ENCODE results near the gene DNAJB4.
"Not testable (repeated sequence)": the region's sequence is repeated elsewhere in the genome, so short reads cannot be mapped to it uniquely, and the experiment has no call there.

The DNAJB4 gene

GRCh38 chr1:77991638-77992037 lies 13.1 kb upstream of the DNAJB4 start:
- DNase-seq = no peak

- no peak for DNase-seq
These were observed 10.5 kb upstream of the DNAJB4 start for GRCh38 chr1:77994117-77994705.

DNA sequence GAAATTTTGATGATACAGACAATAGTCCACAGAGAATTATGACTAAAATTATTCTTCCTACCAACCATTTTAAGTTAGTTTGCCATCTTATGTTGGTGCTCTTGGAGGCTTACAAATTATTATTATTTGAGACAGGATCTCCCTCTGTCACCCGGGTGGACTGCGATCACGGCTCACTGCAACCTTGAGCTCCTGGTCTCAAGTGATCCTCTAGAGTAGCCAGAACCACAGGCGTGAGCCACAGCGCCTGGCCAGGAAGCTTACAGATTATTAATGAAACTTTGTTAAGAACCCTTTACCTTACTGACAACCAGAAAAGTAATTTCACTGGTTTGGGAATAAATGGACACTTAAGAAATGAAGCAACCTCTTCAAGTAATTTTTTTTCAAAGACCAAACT lies 8.0 kb upstream of the DNAJB4 start:
- no peak for DNase-seq

DNA sequence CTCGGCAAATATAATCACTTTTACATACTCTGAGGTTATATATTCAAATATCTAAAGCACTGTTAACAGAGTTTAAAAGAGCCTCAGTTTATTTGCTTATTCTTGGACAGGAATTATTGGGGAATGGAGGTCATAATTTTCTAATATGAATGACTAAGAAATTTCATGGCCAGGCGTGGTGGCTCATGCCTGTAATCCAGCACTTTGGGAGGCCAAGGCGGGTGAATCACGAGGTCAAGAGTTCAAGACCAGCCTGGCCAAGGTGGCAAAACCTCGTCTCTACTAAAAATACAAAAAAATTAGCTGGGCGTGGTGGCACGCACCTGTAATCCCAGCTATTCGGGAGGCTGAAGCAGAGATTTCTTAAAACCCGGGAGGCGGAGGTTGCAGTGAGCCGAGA lies 4.2 kb upstream of the DNAJB4 start:
- not testable (repeated sequence) for DNase-seq

DNA sequence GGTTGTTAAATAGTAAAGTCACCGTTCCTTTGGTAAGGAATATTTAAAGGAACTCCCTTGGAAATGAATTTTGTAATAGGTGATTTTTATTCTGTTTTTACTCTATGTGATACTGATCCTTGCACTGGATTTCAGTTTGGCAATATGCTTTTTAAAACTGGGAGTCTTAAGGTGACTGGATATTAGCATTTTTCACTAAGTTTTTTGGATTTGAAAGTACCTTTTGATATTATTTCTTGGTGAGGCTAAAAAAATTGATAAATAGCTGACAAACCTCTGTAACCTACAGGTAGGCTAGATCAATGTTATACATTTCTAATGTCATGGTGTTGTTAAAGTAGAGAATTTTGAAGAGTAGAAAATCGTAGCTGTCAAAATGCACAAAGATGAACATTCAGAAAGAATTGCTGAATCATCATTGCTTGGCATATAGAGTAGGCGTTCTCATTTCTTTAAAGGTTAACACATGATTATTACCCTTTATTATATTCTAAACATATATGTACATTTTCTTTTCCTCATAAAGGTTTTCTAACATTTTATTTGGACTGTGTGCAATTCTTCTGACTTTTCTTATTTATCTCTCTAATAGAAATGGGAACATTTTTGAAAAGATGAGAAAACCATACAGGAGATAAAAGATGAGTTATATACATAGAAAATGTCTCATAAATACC lies 1.5 kb upstream of the DNAJB4 start:
- DNase-seq = no peak

DNA sequence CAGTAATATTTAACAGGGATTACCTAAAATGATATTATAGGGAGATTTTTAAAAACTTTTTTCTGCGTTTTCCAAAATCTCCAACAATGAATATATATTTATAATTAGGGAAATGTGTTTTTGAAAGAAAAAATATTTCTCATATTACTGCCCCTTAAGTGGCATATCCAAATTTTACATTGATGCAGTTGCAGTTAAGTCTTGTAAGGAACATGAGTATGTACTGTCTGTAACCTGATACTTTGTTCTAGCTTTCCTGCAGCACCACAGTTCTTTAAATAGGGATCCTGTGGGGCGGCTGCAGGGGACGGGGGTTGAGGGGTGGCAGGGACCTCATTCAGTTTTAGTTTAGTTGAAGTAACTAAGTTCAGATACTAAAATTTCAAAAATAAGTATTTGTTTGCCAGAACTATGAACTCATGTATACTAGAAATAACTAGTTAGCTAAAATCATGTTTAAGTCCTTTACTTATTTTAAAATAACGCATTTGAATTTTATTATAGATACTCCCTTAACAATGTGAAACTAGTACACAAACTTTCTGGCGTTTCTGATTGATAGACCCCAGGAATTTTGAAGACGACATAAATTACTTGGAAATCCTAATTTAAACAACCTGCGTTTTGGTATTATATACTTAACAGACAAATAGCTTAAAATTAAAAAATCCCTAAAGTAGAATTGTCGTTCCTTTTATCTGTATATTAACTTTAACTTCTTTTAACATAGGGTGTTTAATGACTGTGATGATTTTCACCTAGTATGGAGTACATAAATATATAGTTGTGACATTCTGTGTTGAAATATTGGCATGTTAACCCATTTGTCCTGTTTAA lies 639 bp upstream of the DNAJB4 start:
- DNase-seq = peak in 3 of 6 experiments; percentile 15 to 72 (median 34)

DNA sequence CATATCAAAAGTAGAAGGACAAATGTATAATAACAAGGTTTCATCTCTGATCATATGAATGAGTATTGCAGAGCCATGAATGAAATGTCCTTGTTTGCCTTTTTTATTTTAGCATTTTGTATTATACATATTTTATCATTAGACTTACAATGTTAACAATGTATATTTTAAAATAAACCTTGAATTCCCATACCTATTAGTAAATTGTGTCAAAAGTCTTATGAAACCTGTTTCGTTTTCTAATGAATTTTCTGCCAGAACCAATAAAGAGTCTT lies 646 bp downstream of the DNAJB4 start:
- DNase-seq = no peak

DNA sequence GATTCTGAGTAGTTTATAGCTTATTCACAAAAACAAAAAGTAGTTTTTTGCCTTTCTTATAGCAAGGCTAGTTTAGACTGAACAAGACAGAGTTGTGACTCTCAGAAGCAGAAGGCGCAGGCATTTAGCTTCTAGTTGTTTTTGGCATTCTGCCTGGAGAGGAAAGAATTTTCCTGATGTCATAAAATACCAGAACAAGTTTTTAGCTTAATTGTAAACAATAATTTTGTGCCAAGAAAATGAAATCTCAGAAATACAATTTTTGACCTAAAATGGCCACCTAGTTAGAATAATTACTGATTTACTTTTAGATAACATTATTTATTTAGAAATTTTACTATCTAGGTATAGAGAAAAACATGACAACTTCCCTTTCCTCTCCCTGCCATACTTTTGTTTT lies 1.0 kb downstream of the DNAJB4 start:
- peak in 2 of 6 experiments; percentile 11 to 31 for DNase-seq

DNA sequence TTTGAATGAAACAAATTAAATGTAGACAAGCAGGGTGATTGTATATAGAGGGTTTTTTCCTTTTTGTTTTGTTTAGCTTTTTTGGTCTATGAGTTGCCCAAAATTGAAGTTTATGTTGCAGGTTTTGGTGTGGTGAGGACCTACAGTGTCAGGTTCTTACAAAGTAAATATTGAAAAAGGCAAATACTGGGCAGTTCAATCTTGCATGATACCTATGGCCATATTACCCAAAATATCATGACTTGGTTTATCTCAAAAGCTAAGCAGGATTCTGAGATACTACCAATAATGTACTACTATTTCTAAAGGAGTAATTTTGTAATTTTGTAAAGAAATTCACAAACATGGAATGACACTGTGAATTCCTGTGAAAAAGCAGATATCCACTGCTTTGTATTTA lies 1.8 kb downstream of the DNAJB4 start:
- DNase-seq = no peak

DNA sequence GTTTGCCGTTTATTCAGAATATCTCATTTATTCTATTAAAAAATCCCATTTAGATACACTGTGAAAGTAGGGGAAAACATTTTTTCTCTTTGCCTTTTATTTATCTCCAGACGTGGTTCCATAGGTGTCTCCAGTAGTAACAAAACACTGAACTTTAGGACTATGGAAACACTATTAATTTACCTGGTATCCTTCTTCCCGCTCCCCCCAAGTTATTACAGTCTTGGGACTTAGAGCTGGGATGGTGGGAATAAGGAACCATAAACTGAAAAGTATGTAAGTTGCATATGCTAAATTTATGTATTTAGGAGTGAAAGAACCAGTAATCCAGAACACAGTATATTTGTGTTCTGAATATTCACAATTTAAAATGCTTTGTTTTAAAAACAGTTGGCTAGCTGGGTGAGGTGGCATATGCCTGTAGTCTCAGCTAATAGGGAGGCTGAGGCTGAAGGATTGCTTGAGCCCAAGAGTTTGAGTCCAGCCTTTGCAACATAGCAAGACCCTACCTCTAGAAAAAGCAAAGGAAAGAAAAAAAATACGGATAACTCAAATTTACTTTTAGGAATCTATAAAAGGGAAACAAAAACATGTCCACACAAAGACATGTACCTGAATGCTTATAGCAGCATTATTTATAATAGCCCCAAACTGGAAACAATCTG lies 3.1 kb downstream of the DNAJB4 start:
- no peak for DNase-seq

- no peak for DNase-seq
These were observed 4.5 kb downstream of the DNAJB4 start for GRCh38 chr1:78009276-78009675.

DNA sequence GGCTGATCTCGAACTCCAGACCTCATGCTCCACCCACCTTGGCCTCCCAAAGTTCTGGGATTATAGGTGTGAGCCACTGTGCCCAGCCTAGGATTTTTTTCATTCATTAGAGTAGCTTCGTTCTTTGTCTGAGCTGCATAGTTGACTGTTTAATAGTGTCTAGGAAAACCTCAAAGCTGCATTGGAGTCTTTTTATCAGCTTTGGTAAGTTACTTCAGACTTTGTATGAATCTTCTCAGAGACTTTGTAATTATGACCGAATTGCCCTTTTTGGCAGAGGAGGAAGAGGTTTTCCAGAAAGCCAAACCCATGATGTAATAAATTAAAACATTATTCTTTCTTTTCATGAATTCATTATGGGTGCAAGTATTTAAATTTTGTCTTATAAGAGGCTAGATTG lies 5.1 kb downstream of the DNAJB4 start:
- no peak for DNase-seq

GRCh38 chr1:78011050-78011449 lies 6.3 kb downstream of the DNAJB4 start:
- no peak for DNase-seq

GRCh38 chr1:78015148-78015547 lies 10.4 kb downstream of the DNAJB4 start:
- no peak for DNase-seq

DNA sequence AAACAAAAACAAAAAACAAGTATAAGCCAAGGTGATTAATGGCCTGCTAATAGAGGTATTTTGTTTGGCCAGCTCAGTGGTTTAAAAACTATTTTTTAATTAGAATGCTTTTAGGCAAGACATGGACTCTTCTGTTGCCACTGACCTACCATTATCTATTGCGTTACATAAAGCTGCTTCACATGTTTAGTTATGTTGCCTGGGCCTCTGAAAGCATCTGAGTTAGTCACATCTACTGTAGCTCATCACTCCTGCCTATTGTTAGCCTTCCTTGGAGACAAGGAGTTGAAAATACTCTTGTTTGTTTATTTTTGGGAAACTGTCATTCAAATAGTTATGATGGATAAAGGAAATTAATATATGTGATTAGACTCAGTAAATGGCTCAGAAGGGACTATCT lies 14.3 kb downstream of the DNAJB4 start:
- no peak for DNase-seq

GRCh38 chr1:78021134-78021533 lies 16.4 kb downstream of the DNAJB4 start:
- not testable (repeated sequence) for DNase-seq

DNA sequence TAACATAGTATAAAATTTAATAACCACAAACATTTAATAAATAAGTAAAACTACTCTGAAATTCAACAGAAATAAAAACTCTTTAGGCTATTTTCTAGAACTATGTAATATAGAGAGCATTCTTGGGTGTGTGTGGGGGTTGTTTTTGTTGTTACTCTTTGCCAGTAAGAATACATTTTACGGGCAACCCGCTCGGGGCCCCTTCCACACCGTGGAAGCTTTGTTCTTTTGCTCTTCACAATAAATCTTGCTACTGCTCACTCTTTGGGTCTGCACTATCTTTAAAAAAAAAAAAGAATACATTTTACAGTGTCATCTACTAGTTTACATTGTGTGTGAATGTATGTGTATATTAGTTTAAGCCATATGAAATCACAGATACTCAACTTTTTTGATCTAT lies 25.1 kb downstream of the DNAJB4 start:
- DNase-seq = no peak

DNA sequence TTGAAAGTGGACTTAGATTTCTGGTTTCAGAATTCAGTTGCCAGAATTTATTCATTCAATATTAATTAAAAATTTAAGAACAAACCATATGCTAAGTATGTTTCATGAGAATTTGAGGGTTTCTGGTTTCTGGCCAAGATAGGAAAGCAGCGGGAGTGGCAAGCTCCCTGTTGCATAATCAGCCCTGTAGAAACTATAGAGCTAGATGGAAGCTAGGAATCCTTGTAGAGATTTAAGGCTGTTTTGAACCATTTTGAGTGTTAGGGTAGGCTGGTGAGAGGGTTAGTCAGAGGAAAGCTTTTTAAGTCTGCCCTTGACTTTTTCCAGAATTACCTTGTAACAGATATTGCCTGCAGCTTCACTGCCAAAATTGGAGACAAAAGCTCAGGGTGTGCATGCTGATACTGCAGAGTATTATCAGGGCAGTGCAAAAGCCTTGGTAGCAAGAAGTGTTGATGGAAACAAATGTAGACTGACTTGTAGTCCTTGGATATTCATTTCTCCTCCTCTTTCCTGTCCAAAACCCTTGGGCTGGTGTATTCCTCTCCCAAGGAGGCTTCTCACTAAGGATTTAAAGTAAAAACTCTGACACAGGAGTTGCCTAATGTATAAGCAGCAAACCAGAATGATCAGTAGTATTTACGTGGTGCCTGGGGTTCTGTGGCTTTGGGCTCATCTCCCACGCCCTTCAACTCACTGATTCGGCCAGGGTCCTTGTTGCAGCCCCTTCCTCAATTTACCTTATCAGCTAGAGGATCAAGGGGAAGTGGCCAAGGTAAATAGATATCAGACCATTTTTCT lies 28.5 kb downstream of the DNAJB4 start:
- no peak for DNase-seq

DNA sequence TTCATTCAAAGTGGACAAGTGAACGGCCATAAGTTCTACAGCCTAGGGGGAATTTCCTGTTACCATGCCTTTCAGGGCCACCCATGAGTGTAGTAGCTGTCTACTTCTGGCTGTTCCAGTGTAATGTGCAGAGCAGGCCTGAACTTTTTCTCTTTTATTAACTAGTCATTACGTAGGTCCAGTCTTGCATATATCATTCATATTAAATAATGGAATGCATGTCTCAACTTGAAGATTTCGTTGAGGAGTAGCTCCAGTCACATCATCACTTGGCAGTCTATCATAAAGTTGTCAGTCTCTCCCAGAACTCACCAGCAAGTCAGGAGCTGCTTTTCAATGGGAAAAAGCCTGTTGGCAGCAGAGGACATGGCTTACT lies 29.0 kb downstream of the DNAJB4 start:
- DNase-seq = no peak

- no peak for DNase-seq
These were observed 30.4 kb downstream of the DNAJB4 start for GRCh38 chr1:78035121-78035520.

DNA sequence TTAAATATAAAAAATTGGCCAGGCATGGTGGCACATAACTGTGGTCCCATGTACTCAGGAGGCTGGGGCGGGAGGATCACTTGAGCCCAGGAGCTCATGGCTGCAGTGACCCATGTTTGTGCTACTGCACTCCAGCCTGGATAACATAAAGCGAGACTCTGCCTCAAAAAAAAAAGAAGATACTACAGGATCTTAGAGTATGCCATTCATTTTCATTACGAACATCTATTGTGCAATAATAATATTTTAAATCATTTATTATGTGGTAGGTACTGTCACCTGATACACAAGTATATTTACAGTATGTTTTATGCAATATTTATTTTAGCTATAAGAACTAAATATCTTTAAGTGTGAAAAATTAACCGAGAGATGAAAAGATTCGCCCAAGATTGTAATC lies 31.7 kb downstream of the DNAJB4 start:
- no peak for DNase-seq

DNA sequence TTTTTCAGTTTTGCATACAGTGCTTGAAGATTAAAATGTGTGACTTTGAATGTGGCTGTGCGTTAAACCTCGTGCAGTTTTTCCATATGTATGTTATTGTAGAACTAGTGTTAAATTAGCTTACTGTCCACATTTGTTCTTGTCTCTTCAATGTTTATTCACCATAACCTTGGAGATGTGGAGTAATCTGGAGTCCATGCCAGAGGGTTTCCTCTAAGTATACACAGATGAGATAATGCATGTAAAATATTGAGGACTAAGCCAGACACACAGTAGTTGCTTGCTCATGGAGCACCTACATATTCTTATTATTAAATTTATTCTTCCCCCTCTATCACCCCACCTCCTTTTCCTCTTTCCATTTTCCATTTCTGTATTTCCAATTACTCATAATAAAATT lies 33.3 kb downstream of the DNAJB4 start:
- DNase-seq = no peak

- no peak for DNase-seq
These were observed 33.8 kb downstream of the DNAJB4 start for GRCh38 chr1:78038491-78038939.

Data from stimulated activated naive CD4-positive, alpha-beta T cell (primary cell).